Right renal pelvis (tissue), 4 donors: ENCODE data around the gene HECTD4. TPM values are rescaled to one million over a fixed set of nuclear protein-coding genes. Genes with fewer than 3 reads are reported as not detected.

Experiments
- DNase-seq, 4 donors: peaks; one replicate each; pipeline ENCODE4 v3.0.0-alpha.2; 2013; ENCODE audit warnings: low read depth in 4 of 4, low spot score in 3 of 4, missing footprints in 1 of 4
- polyA plus RNA-seq, 4 donors: library from polyadenylated mRNA; unstranded; fragments of 120-200 nt; gene quantifications; one replicate each; pipeline ENCODE4 v1.2.1, GENCODE V29; 2013; ENCODE audit not compliant: insufficient read length in 4 of 4

Gene HECTD4
- polyA plus RNA-seq, 4 donors, result 44.5 to 58.9 (median 45.9) TPM

DNA sequence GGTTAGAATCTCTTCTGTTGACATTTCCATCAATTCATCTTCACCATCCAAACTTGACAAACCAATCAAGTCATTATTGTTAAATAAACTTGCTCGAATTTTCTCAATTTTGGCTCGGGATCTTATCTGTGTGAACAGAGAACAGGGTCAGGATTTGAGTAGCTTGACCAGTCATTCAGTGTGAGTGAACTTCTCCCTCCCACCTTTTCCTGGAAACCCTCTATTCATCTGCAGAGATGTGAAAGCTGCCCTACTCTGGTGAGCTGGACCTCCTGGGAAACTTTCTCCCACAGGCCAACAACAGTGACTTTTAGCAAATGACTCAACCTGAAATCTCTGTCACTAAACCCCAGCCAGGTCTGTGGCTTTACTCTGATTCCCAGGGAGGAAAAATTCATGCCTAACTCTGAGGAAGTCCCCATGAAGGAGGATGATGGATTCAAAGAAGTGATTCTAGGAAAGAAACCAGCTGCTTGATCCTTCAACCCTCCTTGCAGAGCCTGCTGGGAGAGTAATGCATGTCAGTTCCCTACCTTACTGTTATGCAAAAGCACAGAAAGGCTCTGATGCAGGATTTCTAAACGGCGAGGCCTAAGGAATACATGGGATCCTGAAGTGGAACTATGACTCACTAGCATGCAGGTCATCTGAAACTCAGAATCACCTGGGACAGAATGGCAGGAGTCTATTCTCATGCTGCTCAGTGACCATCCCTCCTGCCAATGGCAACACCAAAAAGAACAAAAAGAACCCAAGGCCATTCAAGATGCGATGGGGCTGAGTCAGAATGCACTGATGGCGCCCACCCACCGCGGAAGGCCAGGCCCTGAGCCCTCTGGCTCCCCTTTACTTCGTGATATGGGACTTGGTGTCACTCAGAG is 198.8 kb downstream of the HECTD4 start:
- DNase-seq, result no peak

DNA sequence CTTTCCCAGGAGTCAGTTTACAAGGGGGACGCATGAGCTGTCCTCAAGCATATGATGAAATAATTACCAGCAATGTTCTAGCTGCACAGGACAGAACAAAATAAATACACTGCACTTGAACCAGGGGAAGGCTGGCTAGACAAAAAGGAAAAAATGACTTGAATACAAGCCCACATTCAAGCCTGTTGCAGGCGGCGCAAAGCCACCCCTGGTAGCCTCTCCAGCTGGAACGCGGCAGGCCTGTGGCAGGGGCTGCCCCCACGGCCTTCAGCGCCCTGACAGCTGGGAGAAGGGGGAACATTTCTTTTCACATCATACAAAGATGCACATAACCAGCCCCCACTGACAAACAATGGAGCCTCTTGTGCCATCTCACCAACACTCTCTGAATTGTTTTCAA is 199.7 kb downstream of the HECTD4 start:
- no peak for DNase-seq

GRCh38 chr12:112180422-112180821 is 201.8 kb downstream of the HECTD4 start:
- DNase-seq, result no peak

GRCh38 chr12:112179916-112180315 is 202.3 kb downstream of the HECTD4 start:
- no peak for DNase-seq

DNA sequence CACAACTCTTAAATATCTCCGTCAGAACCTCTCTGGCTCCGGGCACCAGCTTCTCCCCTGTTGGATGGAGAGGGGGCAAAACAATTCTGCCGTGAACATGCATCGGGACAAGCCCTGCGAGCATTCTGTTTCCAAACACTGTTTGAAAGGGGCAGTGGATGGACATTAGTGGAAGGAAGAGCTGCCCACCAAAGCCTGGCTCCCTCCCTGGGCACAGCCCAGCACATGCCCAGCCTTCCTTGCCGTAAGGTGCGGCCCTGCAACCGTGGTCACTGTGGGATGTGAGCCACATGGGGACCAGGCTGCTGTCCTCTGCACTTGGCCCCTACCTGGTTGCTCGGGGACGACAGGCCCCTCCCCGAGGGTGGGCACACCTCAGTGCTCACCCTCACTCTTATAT is 202.9 kb downstream of the HECTD4 start:
- DNase-seq, result no peak

GRCh38 chr12:112178796-112179195 is 203.4 kb downstream of the HECTD4 start:
- DNase-seq, result no peak

DNA sequence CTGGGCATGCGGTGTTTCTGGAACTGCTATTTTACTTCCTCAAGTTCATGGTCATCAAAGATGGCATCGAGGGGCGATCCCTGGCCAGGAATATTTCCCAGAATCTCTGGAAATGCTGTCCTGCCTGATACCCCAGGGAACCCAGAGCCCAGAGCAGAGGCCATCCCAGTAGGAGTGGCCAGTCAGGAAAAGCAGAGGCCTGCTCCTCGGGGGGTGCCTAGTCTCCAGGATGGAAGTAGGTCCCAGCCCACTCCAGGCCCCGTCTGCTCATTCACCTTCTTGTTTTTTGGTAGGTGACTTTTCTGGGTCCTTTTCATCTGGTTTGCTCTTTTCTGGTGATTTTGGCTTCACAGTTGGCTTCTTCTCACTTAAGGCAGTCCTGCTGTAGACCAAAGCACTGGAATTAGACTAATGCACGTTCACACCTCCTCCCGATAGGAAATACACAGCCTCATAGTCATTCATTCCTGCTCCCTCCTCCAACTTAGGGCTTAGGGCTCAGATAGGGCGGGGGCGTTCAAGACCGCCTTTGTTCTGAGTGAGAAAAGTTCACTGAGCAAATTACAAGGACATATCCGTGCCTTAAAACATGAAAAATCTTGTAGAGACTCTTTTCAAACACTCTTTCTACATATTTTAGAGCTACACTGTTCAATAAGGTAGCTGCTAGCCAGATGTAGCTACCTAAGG is 205.8 kb downstream of the HECTD4 start:
- no peak for DNase-seq

GRCh38 chr12:112175361-112176155 is 206.7 kb downstream of the HECTD4 start:
- no peak for DNase-seq

DNA sequence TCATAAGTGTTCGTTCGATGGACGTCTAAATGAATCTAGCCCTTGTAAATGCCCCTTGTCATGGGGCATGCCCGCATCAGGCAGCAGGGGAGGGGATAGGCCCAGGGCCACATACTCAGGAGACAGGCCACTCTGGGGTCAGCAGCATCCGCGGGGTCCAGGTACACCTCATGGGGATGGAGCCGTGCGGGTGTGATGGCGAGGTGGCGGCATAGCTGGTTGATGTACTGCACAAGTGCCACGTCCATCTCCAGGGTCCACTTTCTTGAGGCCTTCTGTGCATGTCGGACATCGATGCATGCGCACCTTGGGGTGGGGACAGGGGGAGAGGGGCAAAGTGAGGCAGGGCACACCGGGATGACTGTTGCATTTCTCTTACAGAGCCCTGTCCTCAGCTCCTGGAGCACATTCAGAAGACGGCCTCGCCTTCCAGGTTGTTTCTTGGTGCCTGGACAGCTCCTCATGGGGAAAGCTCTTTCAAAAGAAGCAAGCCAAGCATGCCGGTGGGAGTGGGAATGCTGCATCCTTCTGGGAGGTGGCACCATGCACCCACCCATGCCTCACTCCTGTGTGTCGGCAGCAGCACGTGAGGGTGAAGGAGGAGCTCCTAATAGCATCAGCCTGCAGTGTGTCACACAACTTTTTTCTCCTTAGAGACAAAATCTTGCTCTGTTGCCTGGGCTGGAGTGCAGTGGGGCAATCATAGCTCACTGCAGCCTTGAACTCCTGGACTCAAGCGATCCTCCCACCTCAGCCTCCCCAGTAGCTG is 209.5 kb downstream of the HECTD4 start:
- no peak for DNase-seq

DNA sequence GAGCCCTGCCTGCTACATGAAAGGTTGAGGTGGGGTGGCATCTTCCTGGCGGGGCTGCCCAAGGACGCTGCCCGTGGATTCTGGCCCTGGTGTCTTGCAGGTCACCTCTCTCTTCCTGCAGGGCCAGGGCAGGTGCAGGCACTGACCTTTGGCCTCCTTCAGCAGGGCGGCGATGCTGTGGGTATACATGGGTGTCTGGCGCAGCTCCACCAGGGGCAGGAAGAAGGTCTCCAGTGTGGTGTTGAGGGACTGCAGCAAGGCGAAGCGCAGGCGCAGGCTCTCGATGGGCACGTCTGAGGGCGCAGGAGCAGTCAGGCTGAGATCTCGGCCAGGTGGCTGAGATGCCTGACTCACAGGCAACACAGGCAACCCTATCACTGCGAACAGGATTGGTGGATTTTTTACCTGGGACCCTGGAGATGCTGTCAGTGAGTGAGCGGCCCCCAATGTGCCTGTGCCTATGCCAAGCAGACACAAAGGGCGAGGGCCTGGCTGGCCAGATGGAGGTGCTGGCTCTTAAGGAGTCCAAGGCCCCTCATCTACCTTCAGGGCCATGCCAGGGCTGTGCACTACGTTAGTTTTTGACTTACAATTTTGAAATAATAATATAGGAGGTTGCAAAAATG is 211.1 kb downstream of the HECTD4 start:
- no peak for DNase-seq

GRCh38 chr12:112170376-112170775 is 211.9 kb downstream of the HECTD4 start:
- DNase-seq, result no peak

DNA sequence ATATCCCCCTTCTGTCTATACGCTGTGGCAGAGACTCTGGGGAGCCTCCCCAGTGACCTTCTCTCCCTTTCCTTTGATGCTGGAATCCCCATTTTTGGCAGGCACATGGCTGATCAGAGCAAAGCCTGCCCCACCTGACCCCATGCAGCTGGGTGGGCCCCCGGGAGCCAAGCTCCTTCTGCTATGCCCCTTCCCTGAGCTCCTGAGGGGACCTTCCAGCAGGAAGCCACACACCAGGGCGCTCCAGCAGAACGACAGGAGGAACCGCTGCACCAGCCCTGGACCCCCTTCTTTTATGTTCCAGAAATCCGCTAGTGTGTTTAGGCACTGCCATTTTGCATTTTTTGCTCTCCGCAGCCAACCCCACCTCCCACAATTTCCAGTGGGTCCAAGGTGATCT is 212.3 kb downstream of the HECTD4 start:
- no peak for DNase-seq

GRCh38 chr12:112169161-112169872 is 212.9 kb downstream of the HECTD4 start:
- no peak for DNase-seq

DNA sequence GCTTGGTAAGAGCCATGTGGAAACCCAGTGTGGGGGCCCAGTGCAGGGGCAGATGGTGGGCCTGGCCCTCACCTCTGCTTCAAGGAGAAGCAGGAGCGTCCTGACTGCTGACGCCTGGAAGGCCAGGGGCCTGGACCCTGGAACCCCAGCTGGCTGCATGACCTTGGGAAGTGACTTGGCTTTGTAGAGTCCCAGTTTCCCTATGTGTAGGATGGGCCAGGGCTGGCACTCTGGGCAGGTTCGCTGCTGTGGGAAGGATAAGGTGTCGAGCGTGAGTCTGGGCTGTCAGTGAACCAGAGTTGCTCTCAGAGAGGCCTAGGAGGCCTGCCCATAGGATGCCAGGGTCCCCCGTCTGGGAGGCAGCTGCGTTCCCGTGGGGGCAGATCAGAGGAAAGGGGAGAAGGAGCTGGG is 213.7 kb downstream of the HECTD4 start:
- no peak for DNase-seq

DNA sequence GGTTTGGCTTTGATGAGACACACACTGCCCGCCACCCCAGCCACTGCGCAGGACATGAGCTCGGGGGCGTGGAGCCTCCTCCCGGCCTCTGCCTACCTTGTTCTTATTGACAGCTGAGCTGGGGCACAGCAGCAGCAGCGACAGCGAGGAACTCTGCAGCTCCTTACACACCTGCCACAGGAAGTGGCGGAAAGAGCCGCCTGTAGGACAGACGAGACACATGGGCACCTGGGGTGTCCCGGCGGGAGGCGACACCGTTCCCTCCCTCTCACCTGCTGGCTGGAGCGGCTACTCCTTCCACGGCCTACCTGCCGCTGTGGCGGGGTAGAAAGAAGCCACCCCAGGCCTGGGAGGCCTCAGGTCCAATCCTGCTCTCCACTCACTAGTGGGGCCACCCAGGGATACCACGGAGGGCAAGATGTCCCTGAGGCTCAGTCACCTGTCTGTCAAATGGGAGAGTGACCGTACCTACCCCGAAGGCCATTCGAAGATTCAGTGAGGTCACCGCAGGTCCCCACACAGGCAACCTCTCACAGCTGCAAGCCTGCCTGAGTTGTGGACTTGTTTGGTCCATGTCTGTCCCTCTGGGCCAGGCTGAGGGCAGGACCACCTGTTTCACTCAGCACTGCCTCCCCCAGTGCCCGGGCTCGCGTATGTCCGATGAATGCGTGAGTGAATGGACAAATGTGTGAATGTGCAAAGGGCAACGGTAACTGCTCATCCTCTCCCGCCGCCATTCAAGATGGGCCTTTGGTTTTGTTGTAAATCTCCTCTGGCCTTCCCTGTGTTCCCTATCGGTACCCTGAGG is 214.3 kb downstream of the HECTD4 start:
- no peak for DNase-seq

- no peak for DNase-seq
Measured at GRCh38 chr12:112167031-112167461, 215.2 kb downstream of the HECTD4 start.

DNA sequence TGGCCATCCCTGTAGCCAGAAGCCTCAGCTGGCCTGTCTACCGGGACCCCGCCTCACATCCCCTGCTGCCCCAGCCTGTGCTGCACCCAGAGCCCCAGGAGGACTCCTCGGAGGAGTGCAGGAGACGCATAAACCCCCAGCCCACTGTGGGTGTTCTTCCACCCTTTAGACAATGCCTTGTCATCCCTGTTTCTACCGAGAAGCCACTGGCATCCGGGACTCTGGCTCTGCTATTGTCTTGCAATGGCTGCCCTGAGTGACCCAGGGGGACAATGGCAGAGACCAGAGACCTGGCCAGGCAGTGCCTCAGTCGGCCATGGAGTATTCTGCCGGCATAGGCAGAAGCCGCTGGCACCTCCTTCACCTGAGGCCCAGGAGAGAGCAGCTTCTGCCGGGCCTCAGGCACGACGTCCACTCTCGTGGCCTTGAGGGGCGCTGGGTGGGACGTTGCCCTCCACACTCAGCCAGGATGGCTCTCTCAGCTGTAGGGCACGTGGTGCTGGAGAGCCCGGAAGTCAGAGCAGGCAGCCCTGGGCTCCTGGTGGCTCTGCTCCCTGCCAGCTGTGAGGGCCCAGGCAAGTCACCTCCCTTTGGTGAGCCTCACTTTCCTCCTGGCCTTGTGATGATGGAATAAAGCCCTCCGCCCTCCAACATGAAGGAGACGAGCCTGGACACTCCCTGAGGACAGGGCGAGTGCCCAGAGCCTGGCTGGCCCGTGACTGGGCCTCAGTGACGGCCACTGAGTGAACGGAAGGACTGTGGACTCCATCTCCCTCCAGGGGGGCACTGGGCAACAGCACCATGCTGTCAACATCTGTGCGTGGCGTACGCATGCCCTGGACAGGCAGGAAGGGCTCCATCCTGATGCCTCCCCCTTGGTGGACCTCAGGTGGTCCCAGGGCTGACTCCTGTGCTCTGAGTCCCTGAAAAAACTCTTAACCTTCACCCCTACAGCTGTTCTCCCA is 215.9 kb downstream of the HECTD4 start:
- no peak for DNase-seq
